ENCODE results near the gene SIAE.
A peak's percentile ranks its signal among the peaks of the same experiment; 100 is the strongest.
"Not testable (repeated sequence)": the region's sequence is repeated elsewhere in the genome, so short reads cannot be mapped to it uniquely, and the experiment has no call there.

Gene SIAE

GRCh38 chr11:124623861-124624525, 49.5 kb downstream of the SIAE start:
- no peak for DNase-seq
- no peak for ATAC-seq

GRCh38 chr11:124622531-124623451, 50.7 kb downstream of the SIAE start, which contains the start of gene TBRG1:
TSS of gene TBRG1 (plus strand) at chr11:124622864. CDS start at chr11:124623084, 220 bp downstream.
- peak; percentile 99 for ATAC-seq
- DNase-seq: peak; percentile 85

GRCh38 chr11:124618863-124619262, 54.7 kb downstream of the SIAE start:
- ATAC-seq: no peak
- DNase-seq: no peak

GRCh38 chr11:124612567-124613246, 60.8 kb downstream of the SIAE start:
- no peak for ATAC-seq
- DNase-seq: no peak

- peak; percentile 55 for ATAC-seq
- no peak for DNase-seq
Measured at GRCh38 chr11:124612045-124612444, 61.5 kb downstream of the SIAE start.

- DNase-seq: no peak
- ATAC-seq: no peak
Measured at GRCh38 chr11:124611064-124611463, 62.5 kb downstream of the SIAE start, which contains the start of gene PANX3. TSS of gene PANX3 (plus strand) at chr11:124611428. CDS start at chr11:124611557, 129 bp downstream.

- ATAC-seq (no peak), DNase-seq (no peak)
Measured at GRCh38 chr11:124610295-124610694, 63.2 kb downstream of the SIAE start.

GRCh38 chr11:124608147-124608546, 65.4 kb downstream of the SIAE start:
- DNase-seq (no peak), ATAC-seq (no peak)

GRCh38 chr11:124605719-124606118, 67.8 kb downstream of the SIAE start:
- ATAC-seq: no peak
- no peak for DNase-seq

- DNase-seq, ATAC-seq: not testable (repeated sequence)
Measured at GRCh38 chr11:124602723-124603122, 70.8 kb downstream of the SIAE start.

GRCh38 chr11:124602193-124602592, 71.3 kb downstream of the SIAE start:
- peak; percentile 43 for ATAC-seq
- no peak for DNase-seq

- ATAC-seq (no peak), DNase-seq (no peak)
Measured at GRCh38 chr11:124600621-124601320, 72.8 kb downstream of the SIAE start.

- ATAC-seq (no peak), DNase-seq (no peak)
Measured at GRCh38 chr11:124597626-124598025, 75.9 kb downstream of the SIAE start.

- no peak for DNase-seq
Measured at GRCh38 chr11:124595302-124595701, 78.2 kb downstream of the SIAE start.

GRCh38 chr11:124592627-124593026, 80.9 kb downstream of the SIAE start:
- no peak for DNase-seq
- no peak for ATAC-seq

More at GRCh38 chr11:124595302-124595701, 78.2 kb downstream of the SIAE start:
- no peak for ATAC-seq

- ATAC-seq (no peak), DNase-seq (no peak)
Measured at GRCh38 chr11:124591430-124591829, 82.1 kb downstream of the SIAE start.

GRCh38 chr11:124586238-124586860, 87.2 kb downstream of the SIAE start:
- ATAC-seq: peak; percentile 28
- peak; percentile 50 for DNase-seq

GRCh38 chr11:124584681-124585372, 88.7 kb downstream of the SIAE start:
- DNase-seq (no peak), ATAC-seq (no peak)

GRCh38 chr11:124583781-124584180, 89.8 kb downstream of the SIAE start:
- no peak for DNase-seq
- no peak for ATAC-seq
